Loucy (cell line): ENCODE measurements around the gene SPSB4.
A peak's percentile ranks its signal among the peaks of the same experiment; 100 is the strongest.

Experiments used
- H2AFZ ChIP-seq: fragments of 200-600 bp; sonication (generic); 2 replicates; pipeline ENCODE4 v1.6.0; 2016; ENCODE audit warnings: antibody characterized with exemption, mild to moderate bottlenecking, low read length, moderate library complexity
- H3F3A ChIP-seq: fragments of 200-600 bp; 2 replicates; pipeline ENCODE4 v1.6.0; 2016; ENCODE audit warnings: antibody characterized with exemption, low read depth, mild to moderate bottlenecking
- H3K27me3 ChIP-seq: fragments of 200-600 bp; sonication (generic); 2 replicates; pipeline ENCODE4 v1.6.1; 2014; ENCODE audit warnings: low read length, mild to moderate bottlenecking; ENCODE audit not compliant: insufficient read depth, poor library complexity, severe bottlenecking
- H3K36me3 ChIP-seq: fragments of 200-600 bp; sonication (generic); 2 replicates; pipeline ENCODE4 v1.6.1; 2016; ENCODE audit warnings: low read length; ENCODE audit not compliant: insufficient read depth
- H3K4me1 ChIP-seq: fragments of 200-600 bp; sonication (generic); 2 replicates; pipeline ENCODE4 v1.5.1; 2014; ENCODE audit warnings: low read length, mild to moderate bottlenecking; ENCODE audit not compliant: insufficient read depth, poor library complexity, severe bottlenecking
- H3K4me2 ChIP-seq: fragments of 200-600 bp; sonication (generic); 2 replicates; pipeline ENCODE4 v1.6.0; 2014; ENCODE audit warnings: antibody characterized with exemption, low read length, low read depth, mild to moderate bottlenecking; ENCODE audit not compliant: poor library complexity, severe bottlenecking
- H3K4me3 ChIP-seq: fragments of 200-600 bp; sonication (generic); 2 replicates; pipeline ENCODE4 v1.5.1; 2014; ENCODE audit warnings: low read length, mild to moderate bottlenecking, mixed read lengths; ENCODE audit not compliant: poor library complexity, severe bottlenecking
- H3K79me2 ChIP-seq: fragments of 200-600 bp; sonication (generic); 2 replicates; pipeline ENCODE4 v1.6.1; 2014; ENCODE audit warnings: low read length; ENCODE audit not compliant: insufficient read depth
- H3K9ac ChIP-seq: fragments of 200-600 bp; sonication (generic); 2 replicates; pipeline ENCODE4 v1.6.0; 2014; ENCODE audit warnings: mild to moderate bottlenecking, low read depth, low read length, moderate library complexity; ENCODE audit not compliant: poor library complexity, severe bottlenecking
- H3K9me2 ChIP-seq: fragments of 200-600 bp; sonication (generic); replicated peaks from 2 replicates; pipeline ENCODE4 v1.6.1; 2016; ENCODE audit warnings: low read depth, low read length, mixed read lengths
- H3K9me3 ChIP-seq: fragments of 200-600 bp; sonication (generic); 2 replicates; pipeline ENCODE4 v1.6.1; 2014; ENCODE audit warnings: mild to moderate bottlenecking, antibody characterized with exemption, low read length, low read depth; ENCODE audit not compliant: insufficient read depth
- H4K20me1 ChIP-seq: fragments of 200-600 bp; sonication (generic); 2 replicates; pipeline ENCODE4 v1.6.0; 2014; ENCODE audit warnings: antibody characterized with exemption, low read length, mild to moderate bottlenecking; ENCODE audit not compliant: insufficient read depth, poor library complexity, severe bottlenecking
- CTCF ChIP-seq: fragments of 200-600 bp; sonication (generic); conservative IDR thresholded peaks from 2 replicates; pipeline ENCODE4 v1.5.1; 2014; ENCODE audit warnings: mild to moderate bottlenecking, antibody characterized with exemption, low read length
- EZH2phosphoT487 ChIP-seq: fragments of 200-600 bp; IDR thresholded peaks from 2 replicates; pipeline ENCODE4 v1.6.1; 2018; ENCODE audit warnings: antibody characterized with exemption, mild to moderate bottlenecking, moderate library complexity, borderline replicate concordance

Gene SPSB4

GRCh38 chr3:141064255-141064926, 13.2 kb downstream of the SPSB4 start:
- H3K79me2 ChIP-seq, result peaks cover 10% of the 10 kb centered on the region; the same call in 1 of the 2 replicates
- H3K9me2 ChIP-seq, result no peaks in the 10 kb centered on the region
- peak overlapping the region; percentile 77 for H3K4me2 ChIP-seq
- H3K4me3 ChIP-seq, result peak overlapping the region; percentile 53
- H3K27me3 ChIP-seq, result no peaks in the 10 kb centered on the region
- H3K9me3 ChIP-seq, result no peaks in the 10 kb centered on the region
- peak overlapping the region; percentile 67 for H3K9ac ChIP-seq
- H3F3A ChIP-seq, result no peaks in the 10 kb centered on the region
- TF ChIP-seq CTCF (no peak), EZH2phosphoT487 (no peak)
- peaks cover 22% of the 10 kb centered on the region for H3K4me1 ChIP-seq
- H2AFZ ChIP-seq, result peak overlapping the region; percentile 89
- H3K36me3 ChIP-seq, result no peaks in the 10 kb centered on the region
- no peaks in the 10 kb centered on the region for H4K20me1 ChIP-seq

- H3K27me3 ChIP-seq, result no peaks in the 10 kb centered on the region
- no peaks in the 10 kb centered on the region for H3F3A ChIP-seq
- H2AFZ ChIP-seq, result no peak overlapping the region
- no peaks in the 10 kb centered on the region for H4K20me1 ChIP-seq
- H3K9me2 ChIP-seq, result no peaks in the 10 kb centered on the region
- no peak overlapping the region for H3K4me2 ChIP-seq
- H3K4me3 ChIP-seq, result no peak overlapping the region
- no peaks in the 10 kb centered on the region for H3K9me3 ChIP-seq
- H3K79me2 ChIP-seq, result peaks cover 10% of the 10 kb centered on the region; the same call in 1 of the 2 replicates
- TF ChIP-seq CTCF, result no peak
- no peak for TF ChIP-seq EZH2phosphoT487
- no peaks in the 10 kb centered on the region for H3K36me3 ChIP-seq
- H3K9ac ChIP-seq, result no peak overlapping the region
- H3K4me1 ChIP-seq, result peaks cover 22% of the 10 kb centered on the region
Measured at GRCh38 chr3:141065258-141065657, 14.1 kb downstream of the SPSB4 start.

GRCh38 chr3:141065841-141066805, 15.0 kb downstream of the SPSB4 start:
- Histone ChIP-seq H3K9me2 (no peaks in the 10 kb centered on the region), H3F3A (no peaks in the 10 kb centered on the region), H3K4me2 (no peak overlapping the region), H3K79me2 (peaks cover 10% of the 10 kb centered on the region; the same call in 1 of the 2 replicates), H4K20me1 (no peaks in the 10 kb centered on the region), H3K9ac (no peak overlapping the region), H3K9me3 (no peaks in the 10 kb centered on the region), H3K27me3 (no peaks in the 10 kb centered on the region), H3K4me3 (no peak overlapping the region), H3K4me1 (peaks cover 22% of the 10 kb centered on the region), H2AFZ (no peak overlapping the region), H3K36me3 (no peaks in the 10 kb centered on the region)
- TF ChIP-seq CTCF, result no peak
- no peak for TF ChIP-seq EZH2phosphoT487
